Stimulated activated CD8-positive, alpha-beta memory T cell treated with anti-CD3 and anti-CD28 coated beads, Interleukin-7, amount 100 ng/mL, for 4 hours (primary cell): ENCODE data around the gene SNAP47.

Experiments
- DNase-seq, 2 donors: peaks; one replicate each; pipeline ENCODE4 v3.0.0-alpha.2; 2020; ENCODE audit warnings: low read depth in 2 of 2

SNAP47 gene

DNA sequence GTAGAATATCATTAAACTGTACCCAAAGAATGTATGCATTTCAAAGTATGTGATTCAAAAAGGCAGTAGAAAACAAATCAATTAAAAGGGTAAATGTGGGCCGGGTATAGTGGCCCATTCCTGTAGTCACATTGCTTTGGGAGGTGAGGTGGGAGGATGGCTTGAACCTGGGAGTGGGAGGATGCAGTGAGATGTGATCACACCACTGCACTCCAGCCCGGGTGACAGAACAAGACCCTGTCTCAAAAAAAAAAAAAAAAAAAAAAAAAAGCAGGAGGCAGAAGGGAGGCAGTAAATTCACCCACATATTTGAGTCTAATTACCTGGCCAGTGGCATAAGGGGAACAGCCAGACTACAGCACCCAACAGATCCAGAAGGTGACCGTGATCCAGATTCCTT lies 62.4 kb downstream of the SNAP47 start:
- DNase-seq, result no peak

DNA sequence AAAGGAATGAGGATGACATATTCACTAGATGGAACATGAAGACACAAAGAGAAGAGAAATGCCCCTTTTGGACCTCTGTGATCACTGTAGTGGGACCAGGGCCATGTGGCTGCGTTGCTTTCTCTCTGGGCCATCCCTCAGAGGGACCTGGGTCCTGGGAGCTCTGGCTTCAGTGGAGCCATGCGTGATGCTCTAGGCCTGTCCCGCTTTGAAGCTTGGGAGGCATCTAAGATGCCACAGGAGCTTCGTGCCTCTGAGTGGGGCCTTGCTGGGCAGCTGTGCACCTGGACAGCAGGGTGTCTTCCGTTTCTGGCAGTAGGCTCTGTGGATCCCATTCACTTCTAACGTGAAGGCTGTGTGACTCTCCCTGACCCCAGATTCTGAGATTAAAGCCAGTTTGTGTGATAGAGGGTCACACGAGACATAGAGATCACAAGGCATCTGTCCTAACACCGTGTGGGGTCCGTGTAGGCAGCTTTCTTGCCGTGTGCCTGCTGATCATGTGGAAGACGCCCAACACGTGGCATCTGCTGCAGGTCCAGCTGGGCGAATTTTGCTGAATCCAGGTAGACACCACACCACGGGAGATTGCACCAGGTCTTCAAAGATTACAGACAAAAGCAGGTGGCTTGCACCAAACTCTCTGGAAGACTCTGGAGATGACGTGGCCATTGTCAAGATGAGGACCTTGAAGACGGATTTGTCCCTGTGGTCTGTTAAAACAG lies 63.0 kb downstream of the SNAP47 start:
- DNase-seq, result no peak

DNA sequence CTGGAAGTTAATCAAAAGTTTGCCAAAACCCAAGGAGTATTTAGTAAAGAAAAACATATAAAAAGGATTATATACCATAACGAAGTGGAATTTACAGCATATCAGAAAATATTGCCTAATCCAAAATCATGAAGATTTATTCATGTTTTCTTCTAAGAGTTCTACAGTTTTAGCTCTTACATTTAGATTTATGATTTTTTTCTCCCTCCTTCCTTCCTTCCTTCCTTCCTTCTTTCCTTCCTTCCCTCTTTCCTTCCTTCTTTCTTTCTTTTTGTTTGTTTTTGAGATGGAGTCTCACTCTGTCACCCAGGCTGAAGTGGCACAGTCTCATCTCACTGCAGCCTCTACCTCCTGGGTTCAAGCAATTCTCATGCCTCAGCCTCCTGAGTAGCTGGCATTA lies 64.5 kb downstream of the SNAP47 start:
- DNase-seq, result no peak

DNA sequence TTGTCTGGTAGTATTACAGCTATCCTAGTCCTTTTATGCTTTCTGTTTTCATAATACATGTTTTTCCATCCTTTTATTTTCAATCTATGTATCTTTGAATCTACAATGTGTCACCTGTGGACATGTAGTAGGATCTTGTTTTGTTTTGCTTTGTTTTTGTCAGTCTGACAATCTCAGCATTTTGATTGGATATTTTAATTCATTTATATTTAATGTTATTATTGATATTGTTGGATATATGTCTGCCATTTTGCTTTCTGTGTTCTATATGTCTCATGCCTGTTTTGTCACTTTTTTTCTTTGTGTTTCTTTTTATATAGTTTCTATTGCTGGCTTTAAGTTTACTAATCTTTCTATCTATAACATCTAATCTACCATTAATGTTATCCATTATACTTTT lies 68.7 kb downstream of the SNAP47 start:
- DNase-seq, result no peak

DNA sequence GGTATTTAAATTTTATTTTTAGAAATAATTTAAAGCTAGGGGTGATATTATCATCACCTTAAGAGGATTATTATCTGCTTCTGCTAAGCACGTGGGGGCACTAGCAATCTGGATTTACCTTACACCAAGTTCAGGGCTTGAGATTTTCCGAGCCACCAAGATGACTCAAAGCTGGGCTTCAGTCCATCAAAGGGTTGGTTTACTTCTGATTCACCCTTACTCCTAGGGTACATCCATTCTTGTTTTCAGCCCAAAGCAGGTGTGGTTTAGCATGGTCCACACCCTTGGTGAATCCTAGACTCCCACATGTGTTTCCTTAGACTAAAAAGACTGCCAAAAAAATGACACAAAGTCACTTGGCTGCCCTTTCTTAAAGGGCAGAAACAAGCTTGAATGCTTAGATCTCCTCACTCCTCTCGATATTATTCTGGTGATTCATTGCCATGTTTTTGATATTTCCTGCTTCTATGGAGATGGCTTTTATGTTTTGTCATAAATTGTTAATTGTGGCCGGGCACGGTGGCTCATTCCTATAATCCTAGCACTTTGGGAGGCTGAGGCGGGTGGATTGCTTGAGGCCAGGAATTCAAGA lies 70.5 kb downstream of the SNAP47 start:
- DNase-seq, result no peak

DNA sequence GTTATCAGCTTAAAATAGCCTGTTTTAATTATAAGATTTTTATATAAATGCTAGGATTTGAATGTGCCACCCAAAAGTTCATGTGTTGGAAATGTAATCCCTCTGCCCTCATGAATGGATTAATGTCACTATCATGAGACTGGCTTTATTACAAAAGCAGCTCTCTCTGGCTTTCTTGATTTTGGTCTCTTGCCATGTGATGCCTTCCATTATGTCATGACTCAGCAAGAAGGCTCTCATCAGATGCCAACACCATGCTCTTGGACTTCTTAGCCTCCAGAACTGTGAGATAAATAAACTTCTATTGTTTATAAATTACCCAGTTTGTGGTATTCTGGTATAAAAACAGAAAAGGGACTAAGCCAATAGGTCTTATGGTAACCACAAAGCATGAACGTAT lies 73.3 kb downstream of the SNAP47 start:
- no peak for DNase-seq

DNA sequence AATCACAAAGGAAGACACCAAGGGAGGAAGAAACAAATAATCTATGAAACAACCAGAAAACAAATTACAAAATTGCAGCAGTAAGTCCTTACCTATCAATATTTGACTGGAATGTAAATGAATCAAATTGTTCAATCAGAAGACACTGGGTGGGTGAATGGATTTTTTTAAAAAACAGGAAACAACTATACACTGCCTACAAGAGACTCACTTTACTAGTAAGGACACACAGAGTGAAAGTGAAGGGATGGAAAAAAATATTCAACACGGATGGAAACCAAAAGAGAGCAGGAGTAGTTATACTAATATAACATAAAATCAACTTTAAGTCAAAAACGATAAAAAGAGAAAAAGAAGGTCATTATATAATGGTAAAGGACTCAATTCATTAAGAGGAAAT lies 73.8 kb downstream of the SNAP47 start:
- no peak for DNase-seq

DNA sequence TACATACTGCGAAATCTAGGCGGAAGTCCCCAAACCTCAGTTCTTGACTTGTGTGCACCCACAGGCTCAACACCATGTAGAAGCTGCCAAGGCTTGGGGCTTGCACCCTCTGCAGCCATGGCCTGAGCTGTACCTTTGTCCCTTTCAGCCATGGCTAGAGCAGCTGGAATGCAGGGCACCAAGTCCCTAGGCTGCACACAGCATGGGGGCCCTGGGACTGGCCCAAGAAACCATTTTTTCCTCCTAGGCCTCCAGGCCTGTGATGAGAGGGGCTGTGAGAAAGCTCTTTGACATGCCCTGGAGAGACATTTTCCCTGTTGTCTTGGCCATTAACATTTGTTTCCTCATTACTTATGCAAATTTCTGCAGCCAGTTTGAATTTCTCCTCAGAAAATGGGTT lies 78.7 kb downstream of the SNAP47 start:
- no peak for DNase-seq

DNA sequence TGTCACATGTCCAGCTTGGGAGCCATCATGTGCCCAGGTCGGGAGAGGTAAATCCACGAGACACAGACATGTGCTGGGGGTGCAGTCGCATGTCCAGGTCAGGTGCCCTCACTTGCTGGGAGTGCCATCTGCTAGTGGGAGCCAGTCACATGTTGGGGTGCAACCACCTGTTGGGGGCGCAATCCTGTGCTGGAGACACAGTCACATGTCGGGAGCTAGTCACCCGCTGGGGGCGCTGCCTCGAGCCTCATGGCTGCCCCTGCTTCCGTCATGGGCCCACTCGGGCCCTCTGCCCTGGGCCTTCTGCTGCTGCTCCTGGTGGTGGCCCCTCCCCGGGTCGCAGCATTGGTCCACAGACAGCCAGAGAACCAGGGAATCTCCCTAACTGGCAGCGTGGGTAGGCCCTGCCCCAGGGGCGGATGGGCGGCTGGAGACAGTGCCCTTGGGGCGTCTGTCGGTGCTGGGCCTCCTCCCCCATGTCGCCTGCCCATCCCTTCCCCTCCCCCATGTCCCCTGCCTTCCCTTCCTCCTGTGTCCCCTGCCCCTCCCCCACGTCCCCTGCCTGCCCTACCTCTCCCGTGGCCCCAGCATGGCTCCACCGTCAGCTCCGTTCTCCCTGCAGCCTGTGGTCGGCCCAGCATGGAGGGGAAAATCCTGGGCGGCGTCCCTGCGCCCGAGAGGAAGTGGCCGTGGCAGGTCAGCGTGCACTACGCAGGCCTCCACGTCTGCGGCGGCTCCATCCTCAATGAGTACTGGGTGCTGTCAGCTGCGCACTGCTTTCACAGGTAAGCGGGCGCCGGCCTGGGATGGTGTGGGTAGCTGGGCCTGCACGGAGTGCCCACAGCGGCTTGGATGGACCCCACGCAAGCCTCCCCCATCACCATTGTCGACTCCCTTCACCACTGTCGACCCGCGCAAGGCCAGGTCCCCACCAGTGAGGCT lies 80.5 kb downstream of the SNAP47 start, which contains the start of gene PRSS38:
Gene PRSS38, plus strand, starts transcription at position 208 of the 942 bp plus-strand sequence. Its CDS starts 42 bp downstream, at position 250.
- DNase-seq, result no peak

DNA sequence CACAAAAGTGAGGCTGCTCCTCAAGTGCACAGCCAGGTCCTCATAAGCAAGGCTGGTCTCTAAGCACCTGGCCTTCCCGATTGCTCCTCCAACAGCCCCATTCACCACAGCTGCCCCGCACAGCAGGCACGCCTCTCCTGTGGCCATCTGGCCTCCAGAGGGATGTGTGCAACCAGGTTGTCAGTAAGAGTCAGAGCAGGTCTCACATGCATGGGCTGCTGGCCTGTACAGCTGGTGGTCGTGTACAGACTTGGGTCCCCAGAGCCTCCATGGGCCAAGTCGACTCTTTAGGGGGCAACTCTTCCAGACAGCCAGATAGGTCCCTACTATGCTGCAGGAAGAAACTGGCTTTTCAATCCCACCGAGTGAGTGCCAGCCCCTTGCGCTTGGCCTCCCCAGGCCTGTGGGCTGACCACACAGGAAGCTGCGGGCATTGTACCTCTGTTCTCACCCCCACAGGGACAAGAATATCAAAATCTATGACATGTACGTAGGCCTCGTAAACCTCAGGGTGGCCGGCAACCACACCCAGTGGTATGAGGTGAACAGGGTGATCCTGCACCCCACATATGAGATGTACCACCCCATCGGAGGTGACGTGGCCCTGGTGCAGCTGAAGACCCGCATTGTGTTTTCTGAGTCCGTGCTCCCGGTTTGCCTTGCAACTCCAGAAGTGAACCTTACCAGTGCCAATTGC lies 81.7 kb downstream of the SNAP47 start:
- DNase-seq, result no peak

DNA sequence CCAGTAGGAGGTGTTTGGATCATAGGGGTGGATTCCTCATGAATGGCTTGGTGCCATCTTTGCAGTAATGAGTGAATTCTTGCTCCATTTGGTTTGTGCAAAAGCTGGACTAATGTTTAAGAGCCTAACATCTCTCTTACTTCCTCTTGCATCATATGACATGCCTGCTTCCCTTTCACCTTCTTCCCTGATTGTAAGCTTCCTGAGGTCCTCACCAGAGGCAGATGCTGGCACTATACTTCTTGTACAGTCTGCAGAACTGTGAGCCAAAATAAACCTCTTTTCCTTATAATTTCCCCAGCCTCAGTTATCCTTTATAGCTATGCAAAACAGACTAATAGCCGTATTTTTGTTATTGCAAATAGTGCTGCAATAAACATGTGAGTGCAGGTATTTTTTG lies 88.3 kb downstream of the SNAP47 start:
- no peak for DNase-seq

DNA sequence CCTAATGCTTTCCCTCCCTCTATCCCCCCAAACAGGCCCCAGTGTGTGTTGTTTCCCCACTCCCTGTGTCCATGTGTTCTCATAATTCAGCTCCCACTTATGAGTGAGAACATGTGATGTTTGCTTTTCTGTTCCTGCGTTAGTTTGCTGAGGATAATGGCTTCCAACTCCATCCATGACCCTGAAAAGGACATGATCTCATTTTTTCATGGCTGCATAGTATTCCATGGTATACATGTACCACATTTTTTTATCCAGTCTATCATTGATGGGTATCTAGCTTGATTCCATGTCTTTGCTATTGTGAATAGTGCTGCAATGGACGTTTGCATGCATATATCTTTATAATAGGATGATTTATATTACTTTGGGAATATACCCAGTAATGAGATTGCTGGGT lies 89.0 kb downstream of the SNAP47 start:
- no peak for DNase-seq

DNA sequence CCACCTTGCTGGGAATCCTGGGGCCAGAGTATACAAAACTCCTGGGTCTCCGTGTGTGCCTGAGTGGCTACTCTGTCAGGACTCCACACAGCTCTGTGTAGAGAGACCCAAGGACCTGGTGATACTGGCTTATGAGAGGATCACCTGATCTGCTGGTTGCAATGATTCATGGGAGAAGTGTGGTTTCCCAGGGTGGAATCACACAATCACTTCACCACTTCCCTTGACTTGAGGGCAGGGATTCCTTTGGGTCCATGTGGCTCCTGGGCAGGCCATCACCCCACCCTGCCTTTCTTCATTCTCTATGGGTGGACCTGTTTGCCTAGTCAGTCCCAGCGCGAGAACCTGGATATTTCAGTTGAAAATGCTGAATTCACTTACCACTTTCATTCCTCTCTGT lies 93.6 kb downstream of the SNAP47 start:
- DNase-seq, result no peak
